ENCODE data around the gene PPP6R2. TPM values are rescaled to one million over a fixed set of nuclear protein-coding genes. Genes with fewer than 3 reads are reported as not detected.
"Not testable (repeated sequence)": the region's sequence is repeated elsewhere in the genome, so short reads cannot be mapped to it uniquely, and the experiment has no call there.

Gene PPP6R2
- polyA plus RNA-seq, 6 donors from 2014 or later: 11.9 to 28.1 (median 16.2) TPM

DNA sequence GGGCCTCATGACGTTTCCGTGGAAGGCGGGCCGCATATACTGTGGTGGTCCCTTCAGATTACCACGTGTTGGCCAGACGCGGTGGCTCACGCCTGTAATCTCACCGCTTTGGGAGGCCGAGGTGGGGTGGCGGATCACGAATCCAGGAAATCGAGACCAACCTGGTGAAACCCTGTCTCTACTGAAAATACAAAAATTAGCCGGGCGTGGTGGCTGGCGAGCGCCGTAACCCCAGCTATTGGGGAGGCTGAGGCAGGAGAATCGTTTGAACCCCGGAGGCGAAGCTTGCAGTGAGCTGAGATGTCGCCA lies 15.5 kb upstream of the PPP6R2 start:
- H3K36me3 Mint-ChIP-seq: no peaks in the 10 kb centered on the region
- H3K9me3 Mint-ChIP-seq: no peaks in the 10 kb centered on the region
- peak overlapping the region in 4 of 6 donors; percentile 44 to 87 (median 71) for H3K27ac Mint-ChIP-seq
- peak overlapping the region; percentile 80 to 95 (median 88) for H3K4me3 Mint-ChIP-seq
- DNase-seq (no peak), ATAC-seq (ENCODE audit: low read depth in 2 of 2) (no peak)
- H3K27me3 Mint-ChIP-seq: peaks cover 0 to 5% (median 0%) of the 10 kb centered on the region in 3 donors
- H3K4me1 Mint-ChIP-seq: peaks cover 11 to 13% (median 13%) of the 10 kb centered on the region in 3 donors

DNA sequence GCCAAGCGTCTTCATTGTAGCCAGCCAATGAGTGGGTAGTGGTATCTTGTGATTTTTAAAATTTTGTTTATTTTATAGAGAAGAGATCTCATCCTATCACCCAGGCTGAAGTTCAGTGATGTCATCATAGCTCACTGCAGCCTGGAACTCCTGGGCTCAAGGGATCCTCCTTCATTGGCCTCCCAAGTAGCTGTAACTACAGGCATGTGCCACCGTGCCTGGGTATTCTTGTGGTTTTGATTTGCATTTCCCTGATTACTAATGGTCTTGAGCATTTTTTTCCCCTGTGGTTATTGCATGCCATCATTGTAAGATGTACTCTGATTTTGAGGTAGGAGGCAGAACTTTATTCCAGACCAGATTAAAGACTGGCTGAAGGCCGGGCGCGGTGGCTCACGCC lies 13.9 kb upstream of the PPP6R2 start:
- Mint-ChIP-seq H3K36me3 (no peaks in the 10 kb centered on the region), H3K4me1 (peaks cover 15 to 19% (median 17%) of the 10 kb centered on the region in 3 donors), H3K9me3 (no peaks in the 10 kb centered on the region), H3K27ac (peak overlapping the region in 1 of 6 donors; percentile 43), H3K4me3 (peak overlapping the region in 4 of 8 donors; percentile 10 to 42 (median 28)), H3K27me3 (peaks cover 0 to 5% (median 0%) of the 10 kb centered on the region in 3 donors)
- no peak for ATAC-seq (ENCODE audit: low read depth in 2 of 2)
- no peak for DNase-seq

DNA sequence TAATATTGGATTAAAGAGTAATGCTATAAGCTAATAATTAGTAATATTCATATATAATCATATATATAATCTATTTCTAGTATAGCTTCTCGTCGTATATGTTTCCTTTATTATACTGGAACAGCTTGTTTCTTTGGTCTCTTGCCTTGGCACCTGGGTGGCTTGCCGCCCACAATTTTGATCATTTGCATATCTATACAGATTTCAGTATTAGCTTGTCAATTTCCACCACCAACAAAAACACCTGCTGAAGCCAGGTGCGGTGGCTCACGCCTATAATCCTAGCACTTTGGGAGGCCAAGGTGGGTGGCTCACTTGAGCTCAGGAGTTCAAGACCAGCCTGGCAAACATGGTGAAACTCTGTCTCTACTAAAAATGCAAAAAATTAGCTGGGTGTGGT lies 8.7 kb upstream of the PPP6R2 start:
- not testable (repeated sequence) for DNase-seq, H3K4me1 Mint-ChIP-seq, H3K27me3 Mint-ChIP-seq, H3K4me3 Mint-ChIP-seq, H3K9me3 Mint-ChIP-seq, H3K36me3 Mint-ChIP-seq, H3K27ac Mint-ChIP-seq
- ATAC-seq (ENCODE audit: low read depth in 2 of 2): peak; percentile 20 to 55

DNA sequence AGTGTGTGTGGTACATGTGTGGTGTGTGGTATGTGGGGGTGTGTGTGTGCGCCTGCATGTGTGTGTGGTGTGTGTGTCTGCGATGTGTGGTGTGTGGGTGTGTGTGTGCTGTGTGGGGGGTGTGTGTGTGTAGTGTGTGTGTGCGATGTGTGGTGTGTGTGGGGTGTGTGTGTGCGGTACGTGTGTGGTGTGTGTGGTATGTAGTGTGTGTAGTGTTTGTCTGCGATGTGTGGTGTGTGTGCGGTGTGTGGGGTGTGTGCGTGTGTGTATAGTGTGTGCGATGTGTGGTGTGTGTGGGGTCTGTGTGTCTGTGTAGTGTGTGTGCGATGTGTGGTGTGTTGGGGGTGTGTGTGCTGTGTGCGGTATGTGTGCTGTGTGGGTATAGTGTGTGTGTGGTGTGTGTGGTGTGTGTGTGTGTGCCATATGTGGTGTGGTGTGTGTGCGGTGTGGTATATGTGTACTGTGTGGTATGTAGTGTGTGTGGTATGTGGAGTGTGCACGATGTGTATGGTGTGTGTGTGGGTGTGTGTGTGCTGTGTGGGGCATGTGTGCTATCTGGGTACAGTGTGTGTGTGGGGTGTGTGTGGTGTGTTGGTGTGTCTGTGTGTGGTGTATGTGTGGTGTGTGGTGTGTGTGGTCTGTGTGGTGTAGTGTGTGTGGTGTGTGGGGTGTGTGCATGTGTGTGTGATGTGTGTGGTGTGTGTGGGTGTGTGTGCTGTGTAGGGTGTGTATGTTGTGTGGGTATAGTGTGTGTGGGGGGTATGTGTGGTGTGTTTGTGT lies 5.7 kb upstream of the PPP6R2 start:
- ATAC-seq (ENCODE audit: low read depth in 2 of 2) (no peak), DNase-seq (no peak)
- H3K36me3 Mint-ChIP-seq: no peaks in the 10 kb centered on the region
- no peak overlapping the region for H3K27ac Mint-ChIP-seq
- no peaks in the 10 kb centered on the region for H3K27me3 Mint-ChIP-seq
- no peaks in the 10 kb centered on the region for H3K9me3 Mint-ChIP-seq
- peaks cover 6 to 16% (median 11%) of the 10 kb centered on the region in 3 donors for H3K4me1 Mint-ChIP-seq
- H3K4me3 Mint-ChIP-seq: no peak overlapping the region

DNA sequence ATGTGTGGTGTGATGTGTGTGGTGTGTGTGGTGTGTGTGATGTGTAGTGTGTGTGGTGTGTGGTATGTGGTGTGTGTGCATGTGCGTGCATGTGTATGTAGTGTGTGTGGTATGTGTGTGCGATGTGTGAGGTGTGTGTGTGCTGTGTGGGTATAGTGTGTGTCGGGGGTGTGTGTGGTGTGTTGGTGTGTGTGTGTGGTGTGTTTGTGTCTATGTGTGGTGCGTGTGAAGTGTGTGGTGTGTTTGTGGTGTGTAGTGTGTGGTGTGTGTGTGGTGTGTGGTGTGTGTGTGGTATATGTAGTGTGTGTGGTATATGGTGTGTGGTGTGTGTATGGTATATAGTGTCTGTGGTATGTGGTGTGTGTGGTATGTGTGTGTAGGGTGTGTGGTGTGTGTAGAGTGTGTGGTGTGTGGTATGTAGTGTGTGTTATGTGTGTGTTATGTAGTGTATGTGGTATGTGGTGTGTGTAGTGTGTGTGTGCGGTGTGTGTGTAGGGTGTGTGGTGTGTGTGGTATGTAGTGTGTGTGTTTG lies 5.0 kb upstream of the PPP6R2 start:
- Mint-ChIP-seq H3K4me1 (peaks cover 6 to 18% (median 12%) of the 10 kb centered on the region in 3 donors), H3K27me3 (no peaks in the 10 kb centered on the region), H3K9me3 (no peaks in the 10 kb centered on the region), H3K27ac (no peak overlapping the region), H3K36me3 (no peaks in the 10 kb centered on the region), H3K4me3 (no peak overlapping the region)
- DNase-seq (no peak), ATAC-seq (ENCODE audit: low read depth in 2 of 2) (no peak)

DNA sequence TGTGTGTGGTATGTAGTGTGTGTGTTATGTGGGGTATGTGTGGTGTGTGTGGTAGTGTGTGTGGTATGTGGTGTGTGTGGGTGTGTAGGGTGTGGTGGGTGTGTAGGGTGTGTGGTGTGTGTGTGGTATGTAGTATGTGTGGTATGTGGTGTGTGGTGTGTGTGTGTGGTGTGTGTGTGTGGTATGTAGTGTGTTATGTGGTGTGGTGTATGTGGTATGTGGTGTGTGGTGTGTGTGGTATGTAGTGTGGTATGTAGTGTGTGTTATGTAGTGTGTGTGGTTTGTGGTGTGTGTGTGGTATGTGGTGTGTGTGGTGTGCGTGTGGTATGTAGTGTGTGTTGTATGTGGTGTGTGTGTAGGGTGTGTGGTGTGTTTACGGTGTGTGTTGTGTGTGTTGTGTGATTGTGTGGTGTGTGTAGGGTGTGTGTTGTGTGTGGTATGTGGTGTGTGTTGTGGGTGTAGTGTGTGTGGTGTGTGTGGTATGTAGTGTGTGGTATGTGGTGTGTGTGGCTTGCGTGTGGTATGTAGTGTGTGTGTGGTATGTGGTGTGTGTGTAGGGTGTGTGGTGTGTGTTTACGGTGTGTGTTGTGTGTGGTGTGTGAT lies 4.2 kb upstream of the PPP6R2 start:
- Mint-ChIP-seq H3K4me3 (no peak overlapping the region), H3K4me1 (peaks cover 0 to 13% (median 7%) of the 10 kb centered on the region in 3 donors), H3K27ac (no peak overlapping the region), H3K27me3 (no peaks in the 10 kb centered on the region), H3K9me3 (no peaks in the 10 kb centered on the region), H3K36me3 (no peaks in the 10 kb centered on the region)
- no peak for ATAC-seq (ENCODE audit: low read depth in 2 of 2)
- no peak for DNase-seq

DNA sequence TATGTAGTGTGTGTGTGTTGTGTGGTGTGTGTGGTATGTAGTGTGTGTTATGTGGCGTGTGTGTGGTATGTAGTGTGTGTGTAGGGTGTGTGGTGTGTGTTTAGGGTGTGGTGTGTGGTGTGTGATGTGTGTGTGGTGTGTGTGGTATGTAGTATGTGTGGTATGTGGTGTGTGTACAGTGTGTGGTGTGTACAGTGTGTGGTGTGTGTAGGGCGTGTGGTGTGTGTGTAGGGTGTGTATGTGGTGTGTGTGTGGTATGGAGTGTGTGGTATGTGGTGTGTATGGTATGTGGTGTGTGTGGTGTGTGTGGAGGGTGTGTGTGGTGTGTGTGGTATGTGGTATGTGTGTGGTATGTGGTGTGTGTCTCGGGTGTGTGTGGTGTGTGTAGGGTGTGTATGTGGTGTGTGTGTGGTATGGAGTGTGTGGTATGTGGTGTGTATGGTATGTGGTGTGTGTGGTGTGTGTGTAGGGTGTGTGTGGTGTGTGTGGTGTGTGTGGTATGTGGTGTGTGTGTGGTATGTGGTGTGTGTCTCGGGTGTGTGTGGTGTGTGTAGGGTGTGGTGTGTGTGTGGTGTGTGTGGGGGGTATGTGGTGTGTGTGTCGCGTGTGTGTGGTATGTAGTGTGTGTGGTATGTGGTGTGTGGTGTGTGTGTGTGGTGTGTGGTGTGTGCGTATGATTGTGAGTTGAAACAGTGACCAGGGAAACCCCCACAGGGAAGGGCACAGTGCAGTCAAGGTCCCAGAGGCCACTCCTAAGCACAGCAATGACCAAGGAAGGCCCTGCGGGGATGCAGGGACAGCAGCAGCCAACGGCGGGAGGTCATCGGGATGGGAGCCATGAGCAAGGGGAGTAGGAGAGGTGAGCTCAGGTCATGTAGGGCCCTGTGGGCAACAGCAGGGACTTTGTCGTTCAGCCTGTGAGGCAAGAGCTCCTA lies 2.9 kb upstream of the PPP6R2 start:
- no peak for ATAC-seq (ENCODE audit: low read depth in 2 of 2)
- H3K9me3 Mint-ChIP-seq: no peaks in the 10 kb centered on the region
- no peak overlapping the region for H3K4me3 Mint-ChIP-seq
- DNase-seq: no peak
- peaks cover 0 to 13% (median 7%) of the 10 kb centered on the region in 3 donors for H3K4me1 Mint-ChIP-seq
- no peak overlapping the region for H3K27ac Mint-ChIP-seq
- no peaks in the 10 kb centered on the region for H3K36me3 Mint-ChIP-seq
- H3K27me3 Mint-ChIP-seq: no peaks in the 10 kb centered on the region

DNA sequence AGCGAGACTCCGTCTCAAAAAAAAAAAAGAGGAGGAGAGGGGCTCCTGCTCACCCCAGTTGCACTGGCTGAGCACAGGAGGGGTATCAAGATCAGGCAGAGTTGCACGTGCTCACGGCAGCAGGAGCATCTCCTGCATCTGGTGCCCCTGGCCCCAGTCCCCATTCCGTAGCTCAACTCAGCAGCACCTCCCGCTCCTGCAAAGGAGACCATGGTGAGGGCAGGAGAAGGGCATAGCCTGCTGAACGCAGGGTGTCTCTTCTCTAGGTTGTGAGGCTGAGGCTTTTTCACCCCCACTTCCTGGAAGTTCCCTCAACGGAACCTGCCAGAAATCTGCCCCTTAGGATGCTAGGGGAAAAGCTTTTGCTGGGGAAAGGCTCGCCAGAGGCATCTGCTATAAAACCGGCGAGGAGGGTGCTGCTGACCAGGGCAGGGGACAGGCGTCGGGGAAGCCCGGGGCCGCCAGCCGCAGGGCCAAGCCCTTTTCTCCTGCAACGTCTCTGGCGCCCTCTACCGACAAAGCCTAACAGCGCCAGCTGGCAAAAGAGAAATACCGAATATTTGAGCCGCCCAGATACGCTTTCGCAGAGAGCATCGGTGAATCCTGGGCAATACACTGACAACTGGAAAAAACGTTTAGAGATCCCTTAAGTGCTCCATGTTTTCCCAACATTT lies 1.0 kb upstream of the PPP6R2 start:
- Mint-ChIP-seq H3K4me1 (peaks cover 0 to 13% (median 7%) of the 10 kb centered on the region in 3 donors), H3K9me3 (no peaks in the 10 kb centered on the region), H3K4me3 (peak overlapping the region; percentile 79 to 96 (median 90)), H3K27ac (peak overlapping the region; percentile 85 to 97 (median 96)), H3K27me3 (no peaks in the 10 kb centered on the region), H3K36me3 (no peaks in the 10 kb centered on the region)
- ATAC-seq (ENCODE audit: low read depth in 2 of 2): peak; percentile 56 to 59
- DNase-seq: peak; percentile 84

DNA sequence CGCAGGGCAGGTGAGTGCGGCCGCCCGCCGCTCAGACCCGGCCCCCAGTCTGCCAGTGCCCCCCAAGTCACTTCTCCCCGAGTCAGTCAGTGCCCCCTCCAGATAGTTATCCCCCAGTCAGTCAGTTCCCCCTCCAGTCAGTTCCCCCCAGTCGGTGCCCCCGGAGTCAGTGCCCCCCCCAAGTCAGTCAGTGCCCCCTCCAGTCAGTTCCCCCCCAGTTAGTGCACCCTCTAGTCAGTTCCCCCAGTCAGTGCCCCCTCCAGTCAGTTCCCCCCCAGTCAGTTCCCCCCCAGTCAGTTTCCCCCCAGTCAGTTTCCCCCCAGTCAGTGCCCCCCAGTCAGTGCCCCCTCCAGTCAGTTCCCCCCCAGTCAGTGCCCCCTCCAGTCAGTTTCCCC lies 411 bp downstream of the PPP6R2 start:
- no peaks in the 10 kb centered on the region for H3K27me3 Mint-ChIP-seq

DNA sequence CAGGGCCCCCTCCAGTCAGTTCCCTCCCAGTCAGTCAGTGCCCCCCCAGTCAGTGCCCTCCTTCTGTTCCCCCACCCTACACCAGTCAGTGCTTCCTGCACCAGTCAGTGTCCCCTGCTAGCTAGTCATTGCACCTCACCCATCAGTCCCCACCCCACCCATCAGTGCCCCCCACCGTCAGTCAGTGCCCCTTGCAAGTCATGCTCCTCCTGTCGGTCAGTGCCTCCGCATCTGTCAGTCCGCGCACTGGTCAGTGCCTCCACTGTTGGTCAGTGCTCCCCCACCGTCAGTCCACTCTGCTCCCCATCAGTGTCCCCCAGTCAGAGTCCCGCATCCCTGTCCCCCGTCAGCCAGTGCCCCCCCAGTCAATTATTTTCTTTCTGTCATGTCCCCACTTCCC lies 3.3 kb downstream of the PPP6R2 start:
- no peak for DNase-seq
- H3K36me3 Mint-ChIP-seq: no peaks in the 10 kb centered on the region
- H3K9me3 Mint-ChIP-seq: no peaks in the 10 kb centered on the region
- peak overlapping the region in 1 of 6 donors; percentile 82 for H3K27ac Mint-ChIP-seq
- no peak for ATAC-seq (ENCODE audit: low read depth in 2 of 2)
- H3K4me1 Mint-ChIP-seq: peaks cover 0 to 9% (median 5%) of the 10 kb centered on the region in 3 donors
- no peaks in the 10 kb centered on the region for H3K27me3 Mint-ChIP-seq
- peak overlapping the region in 1 of 8 donors; percentile 21 for H3K4me3 Mint-ChIP-seq

More for the DNA sequence above, 411 bp downstream of the PPP6R2 start:
- ATAC-seq (ENCODE audit: low read depth in 2 of 2) (peak; percentile 14 to 19), DNase-seq (no peak)
- Mint-ChIP-seq H3K9me3 (no peaks in the 10 kb centered on the region), H3K4me1 (peaks cover 0 to 13% (median 7%) of the 10 kb centered on the region in 3 donors), H3K4me3 (peak overlapping the region in 6 of 8 donors; percentile 59 to 82 (median 70)), H3K36me3 (no peaks in the 10 kb centered on the region), H3K27ac (peak overlapping the region in 2 of 6 donors; percentile 11 to 73)

DNA sequence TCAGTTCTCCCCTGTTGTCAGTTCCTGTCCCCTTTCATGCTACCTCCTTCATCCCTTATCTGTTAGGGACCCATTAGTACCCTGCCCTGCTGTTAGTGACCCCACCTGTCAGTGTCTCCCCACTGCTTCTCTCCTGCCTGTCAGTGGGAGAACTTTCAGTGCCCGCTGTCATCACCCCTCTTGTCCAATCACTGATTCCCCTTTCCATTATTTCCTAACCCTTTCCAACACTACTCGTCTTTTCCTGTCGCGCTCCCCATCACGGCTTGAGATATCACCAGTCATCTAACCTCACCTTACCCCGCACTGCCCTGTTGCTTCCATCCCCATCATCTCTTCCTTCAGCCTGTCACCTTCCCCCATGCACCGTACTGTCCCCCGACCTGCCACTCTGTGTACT lies 4.0 kb downstream of the PPP6R2 start:
- ATAC-seq (ENCODE audit: low read depth in 2 of 2) (no peak), DNase-seq (no peak)
- no peaks in the 10 kb centered on the region for H3K27me3 Mint-ChIP-seq
- H3K4me1 Mint-ChIP-seq: peaks cover 0 to 5% (median 3%) of the 10 kb centered on the region in 3 donors
- H3K9me3 Mint-ChIP-seq: no peaks in the 10 kb centered on the region
- no peaks in the 10 kb centered on the region for H3K36me3 Mint-ChIP-seq
- no peak overlapping the region for H3K4me3 Mint-ChIP-seq
- H3K27ac Mint-ChIP-seq: no peak overlapping the region

DNA sequence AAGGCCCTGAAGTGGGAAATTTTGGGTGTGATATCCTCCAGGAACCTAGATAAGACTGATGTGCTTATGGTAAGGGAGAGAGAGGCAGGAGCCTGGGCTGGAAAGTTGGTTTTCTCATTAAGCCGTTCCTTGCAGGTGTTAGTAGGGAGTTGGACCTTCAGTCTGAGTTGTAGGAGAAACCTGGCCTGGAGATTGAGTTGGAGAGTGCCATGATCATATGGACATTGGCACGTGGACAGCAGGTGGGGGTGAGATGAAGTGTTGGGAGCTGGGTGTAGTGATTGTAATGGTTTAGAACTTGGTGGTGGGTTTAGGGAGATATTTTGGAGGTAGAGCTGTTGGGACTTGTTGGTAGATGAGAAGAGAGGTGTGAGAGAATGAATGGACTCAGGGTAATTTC lies 4.9 kb downstream of the PPP6R2 start:
- Mint-ChIP-seq H3K9me3 (no peaks in the 10 kb centered on the region), H3K4me1 (peaks cover 0 to under 1% (median 0%) of the 10 kb centered on the region in 3 donors), H3K36me3 (no peaks in the 10 kb centered on the region), H3K4me3 (no peak overlapping the region), H3K27ac (no peak overlapping the region), H3K27me3 (no peaks in the 10 kb centered on the region)
- ATAC-seq (ENCODE audit: low read depth in 2 of 2): no peak
- no peak for DNase-seq

DNA sequence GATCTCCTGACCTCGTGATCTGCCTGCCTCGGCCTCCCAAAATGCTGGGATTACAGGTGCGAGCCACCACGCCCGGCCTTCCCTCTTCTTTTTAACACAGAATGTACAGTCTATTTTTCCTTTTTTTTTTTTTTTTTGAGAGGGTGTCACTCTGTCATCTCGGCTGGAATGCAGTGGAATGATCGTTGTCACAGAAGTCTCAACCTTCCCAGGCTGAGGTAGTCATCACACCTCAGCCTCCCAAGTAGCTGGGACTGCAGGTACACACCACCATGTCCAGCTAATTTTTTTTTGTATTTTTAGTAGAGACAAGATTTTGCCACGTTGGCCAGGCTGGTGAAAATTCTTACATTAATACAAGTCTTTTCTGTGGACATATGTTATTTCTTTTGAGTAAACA lies 13.1 kb downstream of the PPP6R2 start:
- ATAC-seq (ENCODE audit: low read depth in 2 of 2): no peak
- Mint-ChIP-seq H3K27ac (peak overlapping the region in 1 of 6 donors; percentile 18), H3K36me3 (peaks cover 5 to 6% of the 10 kb centered on the region in 2 donors), H3K27me3 (no peaks in the 10 kb centered on the region), H3K4me3 (peak overlapping the region in 1 of 8 donors; percentile 47), H3K9me3 (peaks cover 0 to 2% (median 0%) of the 10 kb centered on the region in 7 donors), H3K4me1 (peaks cover 14 to 31% (median 21%) of the 10 kb centered on the region in 3 donors)
- DNase-seq: no peak
